Activated CD8-positive, alpha-beta T cell treated with anti-CD3 and anti-CD28 coated beads, Interleukin-2, amount 10 ng/mL, durations not matched to agents 7 days and 5 days (primary cell): Measurements from ENCODE around the gene PGK1. TPM values are rescaled to one million over a fixed set of nuclear protein-coding genes. Genes with fewer than 3 reads are reported as not detected.
"Not testable (repeated sequence)": the region's sequence is repeated elsewhere in the genome, so short reads cannot be mapped to it uniquely, and the experiment has no call there.

Experiments
- ATAC-seq: fragments of 150-1000 bp; cut with Tn5 transposase; one replicate; pipeline ENCODE4 v1.10.0; 2021; ENCODE audit warnings: moderate library complexity
- CTCF ChIA-PET: fragments of 350-600 bp; sonication (Branson Sonifier 250); formaldehyde crosslinking; loops from one replicate; lab custom pipeline; 2021; ENCODE audit warnings: antibody characterized with exemption; lab: Charles Lee
- POLR2A ChIA-PET: fragments of 350-600 bp; sonication (Branson Sonifier 250); formaldehyde crosslinking; loops from one replicate; lab custom pipeline; 2021; ENCODE audit warnings: antibody characterized with exemption; lab: Charles Lee
- DNase-seq: peaks from one replicate; pipeline ENCODE4 v3.0.0-alpha.2; 2020
- H3K27ac Mint-ChIP-seq: one replicate; pipeline ENCODE4 v1.8.0; 2021; ENCODE audit warnings: mild to moderate bottlenecking, mixed read lengths
- H3K27me3 Mint-ChIP-seq: one replicate; pipeline ENCODE4 v1.8.0; 2021; ENCODE audit warnings: low read depth, mixed read lengths
- H3K36me3 Mint-ChIP-seq: one replicate; pipeline ENCODE4 v1.8.0; 2021; ENCODE audit warnings: low read depth, mixed read lengths
- H3K4me1 Mint-ChIP-seq: one replicate; pipeline ENCODE4 v1.8.0; 2021; ENCODE audit warnings: low read depth, mixed read lengths
- H3K4me3 Mint-ChIP-seq: one replicate; pipeline ENCODE4 v1.8.0; 2021; ENCODE audit warnings: mild to moderate bottlenecking, mixed read lengths
- H3K9me3 Mint-ChIP-seq: one replicate; pipeline ENCODE4 v1.8.0; 2022; ENCODE audit warnings: mixed read lengths; ENCODE audit not compliant: insufficient read depth
- total RNA-seq, 2 experiments: library from RNA; stranded (reverse); gene quantifications; one replicate each; pipeline ENCODE4 v1.2.3, GENCODE V29; 2021

Gene PGK1
- total RNA-seq, 2 experiments from 2014 or later, result 1,137 to 1,152 TPM

- ChIA-PET CTCF (no interaction called here), POLR2A (no interaction called here)
- ATAC-seq (no peak), DNase-seq (no peak)
- H3K27ac Mint-ChIP-seq, result no peak overlapping the region
- H3K4me1 Mint-ChIP-seq, result peaks cover 66% of the 10 kb centered on the region
- H3K27me3 Mint-ChIP-seq, result no peaks in the 10 kb centered on the region
- peaks cover 80% of the 10 kb centered on the region for H3K36me3 Mint-ChIP-seq
- H3K9me3 Mint-ChIP-seq, result no peaks in the 10 kb centered on the region
- H3K4me3 Mint-ChIP-seq, result no peak overlapping the region
Measured at GRCh38 chrX:78118628-78119027, 14.6 kb downstream of the PGK1 start.

DNA sequence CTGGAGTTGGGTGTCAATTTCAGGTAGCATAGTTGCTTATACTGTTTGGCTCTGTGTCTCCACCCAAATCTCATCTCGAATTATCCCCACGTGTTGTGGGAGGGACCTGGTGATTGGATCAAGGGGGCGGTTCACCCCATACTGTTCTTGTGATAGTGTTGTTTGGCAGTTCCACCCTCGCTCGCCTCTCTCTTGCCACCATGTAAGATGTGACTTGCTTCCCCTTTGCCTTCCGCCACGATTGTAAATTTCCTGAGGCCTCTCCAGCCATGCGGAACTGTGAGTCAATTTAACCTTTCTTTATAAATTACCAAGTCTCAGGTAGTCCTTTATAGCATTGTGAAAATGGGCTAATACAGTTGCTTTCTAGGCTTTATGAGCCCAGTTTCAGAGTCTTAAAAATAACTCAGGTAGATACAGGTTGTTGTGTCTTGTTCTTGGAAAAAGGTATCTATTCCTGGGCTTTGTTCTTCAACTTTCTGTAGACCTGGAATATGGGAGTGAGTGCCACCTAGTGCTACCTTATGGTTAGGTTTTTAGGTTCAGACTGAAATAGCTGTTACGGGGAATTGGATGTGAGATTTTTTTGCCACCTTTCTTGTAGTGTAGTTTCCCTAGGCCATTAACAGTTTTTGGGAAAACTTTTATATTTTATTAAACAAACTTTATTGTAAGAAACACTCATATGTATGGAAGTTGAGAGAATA, 15.6 kb downstream of the PGK1 start:
- no peak for DNase-seq
- ChIA-PET CTCF (no interaction called here), POLR2A (no interaction called here)
- no peaks in the 10 kb centered on the region for H3K9me3 Mint-ChIP-seq
- no peak for ATAC-seq
- H3K4me1 Mint-ChIP-seq, result peaks cover 59% of the 10 kb centered on the region
- no peak overlapping the region for H3K4me3 Mint-ChIP-seq
- H3K27me3 Mint-ChIP-seq, result no peaks in the 10 kb centered on the region
- no peak overlapping the region for H3K27ac Mint-ChIP-seq
- peaks cover 79% of the 10 kb centered on the region for H3K36me3 Mint-ChIP-seq

DNA sequence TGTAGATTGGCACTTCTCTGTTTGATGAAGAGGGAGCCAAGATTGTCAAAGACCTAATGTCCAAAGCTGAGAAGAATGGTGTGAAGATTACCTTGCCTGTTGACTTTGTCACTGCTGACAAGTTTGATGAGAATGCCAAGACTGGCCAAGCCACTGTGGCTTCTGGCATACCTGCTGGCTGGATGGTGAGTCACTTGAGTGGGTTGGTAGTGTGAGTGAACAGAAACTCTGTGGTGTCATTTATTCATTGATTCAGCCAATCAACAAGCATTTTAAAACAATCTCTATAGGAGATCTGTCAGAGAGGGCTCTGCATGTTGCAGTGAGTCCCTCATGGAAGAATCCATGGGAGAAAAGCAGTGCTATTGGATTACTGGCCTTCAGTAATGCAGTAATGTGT, 19.1 kb downstream of the PGK1 start:
- peaks cover 75% of the 10 kb centered on the region for H3K36me3 Mint-ChIP-seq
- peak overlapping the region; percentile 56 for H3K27ac Mint-ChIP-seq
- H3K4me1 Mint-ChIP-seq, result peaks cover 30% of the 10 kb centered on the region
- ChIA-PET CTCF (no interaction called here), POLR2A (interaction anchor here (1.0 kb wide), 1 partner anchor 10 kb away, joined by 3 read pairs; no protein-coding TSS in a partner anchor)
- ATAC-seq (peak; percentile 54), DNase-seq (no peak)
- H3K9me3 Mint-ChIP-seq, result no peaks in the 10 kb centered on the region
- H3K4me3 Mint-ChIP-seq, result no peak overlapping the region
- H3K27me3 Mint-ChIP-seq, result no peaks in the 10 kb centered on the region

- H3K27me3 Mint-ChIP-seq, result no peaks in the 10 kb centered on the region
- ChIA-PET POLR2A (no interaction called here), CTCF (no interaction called here)
- ATAC-seq (no peak), DNase-seq (no peak)
- H3K4me1 Mint-ChIP-seq, result peaks cover 25% of the 10 kb centered on the region
- no peak overlapping the region for H3K4me3 Mint-ChIP-seq
- peaks cover 71% of the 10 kb centered on the region for H3K36me3 Mint-ChIP-seq
- H3K27ac Mint-ChIP-seq, result peak overlapping the region; percentile 61
- H3K9me3 Mint-ChIP-seq, result no peaks in the 10 kb centered on the region
Measured at GRCh38 chrX:78124307-78124706, 20.3 kb downstream of the PGK1 start.

DNA sequence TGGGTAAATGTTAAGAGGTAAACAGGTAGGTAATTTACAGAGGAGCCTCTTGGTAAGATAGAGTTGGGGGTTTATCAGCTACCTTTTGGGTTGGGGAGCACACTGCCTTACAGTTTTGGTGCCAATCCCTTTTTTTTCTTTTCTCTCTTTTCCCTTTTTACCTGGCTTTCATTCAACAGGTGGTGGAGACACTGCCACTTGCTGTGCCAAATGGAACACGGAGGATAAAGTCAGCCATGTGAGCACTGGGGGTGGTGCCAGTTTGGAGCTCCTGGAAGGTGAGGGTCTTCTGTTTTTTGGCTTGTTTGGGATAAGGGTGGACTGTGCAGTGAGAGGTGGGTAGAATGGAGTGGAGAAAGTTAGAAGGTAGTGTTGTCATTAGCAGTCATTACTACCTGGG, 21.1 kb downstream of the PGK1 start:
- no peaks in the 10 kb centered on the region for H3K9me3 Mint-ChIP-seq
- no peak for DNase-seq
- no peak for ATAC-seq
- no peaks in the 10 kb centered on the region for H3K27me3 Mint-ChIP-seq
- ChIA-PET POLR2A (no interaction called here), CTCF (no interaction called here)
- peaks cover 68% of the 10 kb centered on the region for H3K36me3 Mint-ChIP-seq
- H3K4me1 Mint-ChIP-seq, result peaks cover 19% of the 10 kb centered on the region
- H3K27ac Mint-ChIP-seq, result no peak overlapping the region
- no peak overlapping the region for H3K4me3 Mint-ChIP-seq

- ATAC-seq, H3K27me3 Mint-ChIP-seq, H3K4me3 Mint-ChIP-seq, H3K27ac Mint-ChIP-seq, H3K9me3 Mint-ChIP-seq, CTCF ChIA-PET, DNase-seq, POLR2A ChIA-PET: not testable (repeated sequence)
- H3K4me1 Mint-ChIP-seq, result peaks cover 21% of the 10 kb centered on the region
- H3K36me3 Mint-ChIP-seq, result peaks cover 73% of the 10 kb centered on the region
Measured at GRCh38 chrX:78125781-78126180, 21.7 kb downstream of the PGK1 start.

DNA sequence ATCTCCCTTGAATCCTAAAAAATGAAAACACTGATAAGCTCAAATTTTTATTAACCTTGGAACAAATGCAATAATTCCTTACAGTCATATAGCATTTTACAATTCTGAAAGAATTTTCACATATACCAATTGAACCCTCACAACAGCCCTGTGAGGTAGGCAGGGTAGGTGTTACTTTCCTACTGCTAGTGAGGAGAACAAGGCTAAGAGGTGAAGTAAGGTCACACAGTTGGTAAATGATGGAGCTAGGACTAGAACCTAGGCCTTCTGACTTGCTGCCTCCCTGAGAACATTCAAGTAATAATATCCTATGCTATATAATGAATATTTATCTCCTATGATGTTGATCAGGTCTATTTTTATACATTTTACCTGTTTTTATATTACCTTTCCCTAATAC, 25.7 kb downstream of the PGK1 start:
- POLR2A ChIA-PET, result interaction anchor here (0.6 kb wide), 1 partner anchor 10 kb away, joined by 3 read pairs; no protein-coding TSS in a partner anchor
- H3K36me3 Mint-ChIP-seq, result peaks cover 64% of the 10 kb centered on the region
- H3K9me3 Mint-ChIP-seq, result no peaks in the 10 kb centered on the region
- H3K27ac Mint-ChIP-seq, result no peak overlapping the region
- no peak for ATAC-seq
- peaks cover 1% of the 10 kb centered on the region for H3K4me1 Mint-ChIP-seq
- H3K27me3 Mint-ChIP-seq, result no peaks in the 10 kb centered on the region
- no peak overlapping the region for H3K4me3 Mint-ChIP-seq
- CTCF ChIA-PET, result interaction anchor here (0.8 kb wide), 1 partner anchor 10 kb away, joined by 3 read pairs; the partner anchor contains the start of gene TAF9B
- no peak for DNase-seq

- Mint-ChIP-seq H3K27ac (peak overlapping the region; percentile 30), H3K9me3 (no peaks in the 10 kb centered on the region), H3K36me3 (peaks cover 58% of the 10 kb centered on the region), H3K27me3 (no peaks in the 10 kb centered on the region), H3K4me3 (no peak overlapping the region), H3K4me1 (peaks cover 1% of the 10 kb centered on the region)
- DNase-seq (no peak), ATAC-seq (no peak)
- ChIA-PET POLR2A (interaction anchor here (0.6 to 1.6 kb wide), 2 partner anchors 10 to 16 kb away, joined by 3 read pairs; no protein-coding TSS in a partner anchor), CTCF (no interaction called here)
Measured at GRCh38 chrX:78130396-78130795, 26.3 kb downstream of the PGK1 start.

DNA sequence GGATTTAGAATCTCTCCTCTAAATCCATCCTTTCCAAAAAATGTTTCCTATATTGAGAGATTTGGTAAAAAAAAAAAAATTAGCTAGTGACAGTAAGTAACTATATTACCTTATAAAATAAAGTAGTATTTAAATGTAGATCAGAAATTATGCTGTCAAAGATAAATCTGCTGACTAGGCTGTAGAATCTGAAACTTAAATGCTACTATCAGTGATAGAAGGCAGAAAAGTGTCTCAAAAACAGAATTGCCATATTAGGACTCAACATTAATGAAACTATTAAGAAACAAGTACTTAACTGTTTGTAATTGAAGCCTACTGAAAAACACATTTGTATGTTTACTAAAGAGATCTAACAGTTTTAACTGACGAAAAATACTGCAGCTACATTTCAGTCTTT, 27.1 kb downstream of the PGK1 start:
- H3K27ac Mint-ChIP-seq, result peak overlapping the region; percentile 55
- DNase-seq, result no peak
- H3K4me3 Mint-ChIP-seq, result no peak overlapping the region
- H3K4me1 Mint-ChIP-seq, result peaks cover 1% of the 10 kb centered on the region
- no peak for ATAC-seq
- H3K9me3 Mint-ChIP-seq, result no peaks in the 10 kb centered on the region
- ChIA-PET POLR2A (interaction anchor here (1.6 kb wide), 1 partner anchor 17 kb away, joined by 3 read pairs; no protein-coding TSS in a partner anchor), CTCF (no interaction called here)
- no peaks in the 10 kb centered on the region for H3K27me3 Mint-ChIP-seq
- peaks cover 51% of the 10 kb centered on the region for H3K36me3 Mint-ChIP-seq

GRCh38 chrX:78133238-78133960, 29.4 kb downstream of the PGK1 start:
- DNase-seq, result no peak
- Mint-ChIP-seq H3K27ac (no peak overlapping the region), H3K9me3 (no peaks in the 10 kb centered on the region), H3K36me3 (peaks cover 34% of the 10 kb centered on the region), H3K4me1 (peaks cover 5% of the 10 kb centered on the region), H3K4me3 (no peak overlapping the region), H3K27me3 (no peaks in the 10 kb centered on the region)
- ChIA-PET CTCF (no interaction called here), POLR2A (no interaction called here)
- no peak for ATAC-seq

DNA sequence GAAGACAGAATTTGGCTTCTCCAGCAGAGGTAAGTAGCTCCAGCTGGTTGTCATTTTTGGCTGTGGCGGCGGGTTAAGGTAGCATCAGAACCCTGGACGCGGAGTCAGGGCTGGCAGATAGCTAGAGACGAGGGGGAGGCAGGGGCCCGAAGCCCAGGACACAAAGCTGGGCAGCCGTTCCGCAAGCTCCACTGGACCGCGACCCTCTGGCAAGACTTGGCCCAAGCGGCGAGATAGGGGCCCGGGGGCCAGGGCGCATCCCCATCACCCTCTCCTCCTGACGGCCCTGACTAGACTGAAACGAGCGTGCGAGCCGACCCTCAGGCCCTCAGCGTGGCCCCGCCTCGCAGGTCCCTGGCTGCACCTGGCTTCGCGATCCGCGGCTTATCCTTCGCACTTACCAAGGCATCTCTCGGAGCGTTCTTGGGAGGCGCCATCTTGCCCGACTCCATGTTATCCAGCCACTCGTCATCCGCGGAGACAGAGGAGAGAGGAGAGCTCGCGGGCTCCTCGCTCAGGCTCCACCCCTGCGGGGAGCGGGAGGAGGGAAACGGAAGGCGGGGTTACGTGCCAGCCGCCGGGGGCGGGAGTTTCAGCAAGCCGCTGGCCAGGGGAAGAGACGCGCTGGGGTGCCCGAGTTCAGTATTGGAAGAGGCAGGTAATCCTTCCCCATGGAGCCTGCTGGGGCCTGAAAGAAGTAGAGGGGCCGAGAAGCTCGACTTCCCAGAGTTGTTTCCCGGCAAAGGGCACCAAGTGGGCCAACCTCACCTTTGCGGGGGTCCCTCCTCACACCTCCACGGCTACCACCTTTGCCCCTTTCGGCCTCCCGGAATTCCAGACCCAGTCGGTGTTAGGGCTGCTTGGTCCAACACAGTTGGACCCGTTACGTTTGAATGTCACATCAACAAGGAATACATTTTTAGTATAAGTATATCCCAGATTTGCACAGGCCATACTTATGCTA, 35.4 kb downstream of the PGK1 start, which contains the start of gene TAF9B:
Gene TAF9B, minus strand, starts transcription at position 491 of the 964 bp plus-strand sequence. Its CDS starts 39 bp downstream, at position 452.
- CTCF ChIA-PET, result interaction anchor here (0.6 to 1.5 kb wide), 2 partner anchors 10 to 22 kb away, joined by 3 to 4 read pairs; no protein-coding TSS in a partner anchor
- ATAC-seq, result peak; percentile 99

More for the DNA sequence above, 35.4 kb downstream of the PGK1 start, which contains the start of gene TAF9B:
- Mint-ChIP-seq H3K36me3 (peaks cover under 1% of the 10 kb centered on the region), H3K4me1 (peaks cover 11% of the 10 kb centered on the region), H3K9me3 (no peaks in the 10 kb centered on the region), H3K27ac (peak within 1 kb of the TSS; percentile 93), H3K4me3 (peak within 1 kb of the TSS; percentile 84), H3K27me3 (no peaks in the 10 kb centered on the region)
- DNase-seq, result peak; percentile 88
- POLR2A ChIA-PET, result interaction anchor here (0.6 to 1.5 kb wide), 8 partner anchors 9 to 948 kb away, joined by 3 to 4 read pairs (median 3); no protein-coding TSS in a partner anchor
